NCI-H2081 (cell line): ENCODE data around the gene PSG7.
"Not testable (repeated sequence)": the region's sequence is repeated elsewhere in the genome, so short reads cannot be mapped to it uniquely, and the experiment has no call there.

Experiments
- DNase-seq, 2 experiments: peaks; one replicate each; lab custom pipeline; 2025; lab: John Stamatoyannopoulos, UW

PSG7 gene

DNA sequence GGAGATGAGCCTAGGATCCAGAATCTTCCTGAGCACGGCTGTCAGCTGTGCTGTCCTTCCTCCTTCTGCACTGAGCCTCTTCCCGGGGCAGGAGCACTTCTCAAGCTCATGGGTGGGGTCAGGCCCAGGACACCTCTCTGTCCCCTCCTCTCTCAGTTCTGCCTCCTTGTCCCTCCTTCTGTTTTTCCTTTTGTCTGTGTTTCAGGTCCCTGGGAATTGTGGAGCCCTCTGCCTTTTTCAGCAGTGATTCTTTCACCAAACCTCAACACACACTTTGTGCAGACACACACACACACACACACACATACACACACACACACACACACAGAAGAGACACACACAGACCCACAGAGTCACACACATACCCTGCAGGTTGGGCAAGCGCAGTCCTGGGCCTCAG, at the start of gene PSG7:
PSG7 (minus strand) TSS at position 101 of the 400 bp plus-strand sequence. CDS start 131 bp downstream, outside the sequence.
- not testable (repeated sequence) for DNase-seq

DNA sequence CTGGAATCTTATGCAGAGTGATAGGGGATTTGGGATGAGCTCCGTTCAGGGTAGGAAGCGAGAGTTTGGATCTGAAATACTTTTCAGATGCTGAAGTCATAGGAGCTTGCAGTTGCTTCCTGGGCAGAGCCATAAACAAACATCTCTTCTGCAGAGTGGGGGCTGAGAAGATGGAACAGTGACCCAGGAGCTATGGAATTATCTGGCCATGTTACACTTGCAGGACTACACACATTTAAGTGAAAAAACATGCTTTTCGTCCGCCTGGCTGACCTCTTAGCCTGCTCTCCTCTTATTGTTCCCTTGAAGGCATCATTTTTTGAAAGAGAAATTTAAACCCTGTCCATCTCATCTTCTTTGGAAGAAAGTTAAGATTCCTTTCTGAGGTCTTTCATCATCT, 48.6 kb upstream of the PSG7 start:
- no peak for DNase-seq

DNA sequence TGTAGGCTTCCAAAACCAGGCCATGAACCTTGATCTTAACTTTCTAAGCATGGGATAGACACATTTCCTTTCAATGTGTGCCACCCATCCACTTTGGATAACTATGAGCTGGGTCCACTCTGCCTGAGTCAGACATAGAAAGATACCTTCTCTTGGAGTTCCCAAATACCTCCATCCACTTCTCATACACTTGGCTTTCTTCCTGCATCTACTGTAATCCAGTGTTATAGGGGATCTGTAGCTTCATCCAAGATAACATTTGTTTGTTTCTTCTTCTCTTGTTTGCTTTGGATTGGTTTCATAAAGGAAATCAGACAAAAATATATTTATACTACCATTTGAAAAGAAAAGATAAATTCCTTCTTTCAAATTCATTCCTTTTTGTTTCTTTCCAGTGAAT, 45.1 kb upstream of the PSG7 start:
- DNase-seq: not testable (repeated sequence)

DNA sequence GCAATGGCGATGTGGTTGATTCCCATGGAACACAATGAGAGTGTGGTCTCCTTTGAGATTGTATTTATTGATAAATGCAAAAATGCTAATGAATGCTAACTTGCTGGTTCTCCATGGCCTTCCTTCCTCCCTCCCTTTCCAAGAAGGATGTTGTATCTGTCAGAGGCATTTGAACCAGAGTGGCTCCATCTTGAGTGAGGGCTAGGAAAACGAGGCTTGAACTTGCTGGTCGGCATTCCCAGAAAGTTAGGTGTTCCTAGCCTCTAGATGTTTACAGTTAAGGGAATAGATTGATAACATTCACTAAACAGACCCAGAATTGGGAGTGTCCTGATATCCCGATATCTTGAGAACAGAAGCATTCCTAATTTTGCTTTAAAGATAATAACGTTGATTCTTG, 34.4 kb upstream of the PSG7 start:
- not testable (repeated sequence) for DNase-seq

DNA sequence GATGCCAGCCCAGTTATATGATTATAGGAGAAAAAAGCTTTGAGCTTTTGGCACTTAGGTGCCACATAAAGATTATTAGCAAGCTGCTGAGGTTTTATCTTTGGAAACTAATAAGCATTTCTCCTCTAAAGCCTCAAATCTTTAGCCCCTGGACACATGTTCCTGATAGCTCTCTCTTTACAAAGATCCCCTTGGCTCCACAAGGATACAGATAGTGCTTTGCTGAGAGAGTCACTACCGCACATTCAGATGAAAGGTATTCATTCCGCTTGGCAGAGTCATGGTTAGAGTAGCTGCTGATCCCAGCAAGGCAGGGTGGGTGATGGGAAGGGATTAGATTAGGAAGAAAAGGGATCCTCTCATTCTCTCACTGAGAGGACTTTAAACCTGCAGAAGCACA, 28.2 kb upstream of the PSG7 start:
- no peak for DNase-seq

DNA sequence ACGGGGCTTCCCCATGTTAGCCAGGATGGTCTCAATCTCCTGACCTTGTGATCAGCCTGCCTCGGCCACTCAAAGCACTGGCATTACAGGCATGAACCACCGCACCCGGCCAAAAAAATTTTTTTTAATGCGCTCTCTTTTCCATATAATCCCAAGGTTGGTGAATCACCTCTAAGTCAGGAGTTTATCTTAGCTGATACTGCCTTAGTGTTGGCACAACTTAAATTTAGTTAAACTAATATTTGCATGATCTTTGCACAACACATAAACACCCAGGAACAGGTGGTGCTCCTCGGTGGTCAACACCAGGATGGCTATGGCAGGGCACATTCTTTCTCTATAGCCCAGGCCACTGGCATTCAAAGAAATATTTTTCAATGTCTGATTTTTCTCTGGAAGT, 24.1 kb upstream of the PSG7 start:
- DNase-seq: no peak

DNA sequence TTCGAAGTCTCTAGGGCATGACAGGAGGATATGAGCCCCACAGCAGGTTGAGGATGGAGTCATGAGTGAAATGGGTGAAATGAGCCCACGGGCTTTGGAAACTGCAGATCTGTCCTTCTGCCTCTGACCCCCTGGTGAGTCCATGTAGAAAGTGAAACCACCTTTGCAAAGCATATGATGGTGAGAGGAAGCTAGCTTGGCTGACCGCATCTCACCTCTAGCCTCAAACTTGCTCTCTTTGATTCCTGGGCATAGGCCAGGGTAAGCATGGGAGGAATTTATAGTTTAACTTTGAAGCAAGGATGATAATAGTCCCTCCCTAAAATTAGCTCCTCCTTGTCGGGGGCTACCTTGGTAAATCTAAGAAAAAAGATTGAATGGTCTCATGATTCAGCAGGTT, 15.1 kb upstream of the PSG7 start:
- DNase-seq: not testable (repeated sequence)

DNA sequence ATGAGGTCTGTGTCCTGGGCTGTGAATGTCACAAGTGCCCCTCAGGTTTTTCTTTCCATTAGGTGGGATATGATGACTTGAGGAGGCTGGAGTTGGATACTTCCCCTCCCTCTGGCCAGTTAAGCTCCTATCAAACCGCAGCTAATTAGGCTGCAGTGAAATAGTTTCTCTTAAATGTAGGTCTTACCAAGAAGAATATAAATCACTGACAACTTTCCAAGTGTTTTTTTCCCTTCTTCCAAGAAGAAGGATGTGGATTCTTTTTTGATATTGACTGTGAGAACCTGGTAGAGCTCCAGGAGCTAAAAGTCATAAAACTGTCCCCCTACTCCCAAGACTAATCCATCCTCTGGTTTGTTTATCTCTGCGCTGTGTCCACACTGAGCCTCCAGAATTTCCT, 14.5 kb upstream of the PSG7 start:
- not testable (repeated sequence) for DNase-seq

DNA sequence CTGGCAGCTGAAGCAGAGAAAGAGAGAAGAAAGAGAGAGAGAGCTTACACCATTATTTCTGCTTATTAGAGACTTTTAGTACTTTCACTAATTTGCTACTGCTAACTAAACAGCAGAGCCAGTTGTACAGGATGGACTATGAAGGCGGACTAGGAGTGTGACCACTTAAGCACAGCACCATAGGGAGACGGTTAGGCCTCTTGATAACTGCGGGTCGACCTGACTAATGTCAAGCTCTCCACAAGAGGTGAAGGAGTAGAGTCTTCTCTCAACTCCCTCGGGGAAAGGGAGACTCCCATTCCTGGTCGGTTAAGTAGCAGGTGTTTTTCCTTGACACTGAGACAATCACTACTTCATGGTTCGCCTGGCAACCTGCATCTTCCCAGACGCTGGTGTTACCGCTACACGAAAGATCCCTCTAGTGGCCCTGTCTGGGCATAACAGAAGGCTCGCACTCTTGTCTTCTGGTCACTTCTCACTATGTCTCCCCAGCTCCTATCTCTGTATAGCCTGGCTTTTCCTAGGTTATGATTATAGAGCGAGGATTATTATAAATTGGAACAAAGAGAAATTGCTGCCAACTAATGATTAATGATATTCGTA, 5.3 kb upstream of the PSG7 start:
- no peak for DNase-seq

DNA sequence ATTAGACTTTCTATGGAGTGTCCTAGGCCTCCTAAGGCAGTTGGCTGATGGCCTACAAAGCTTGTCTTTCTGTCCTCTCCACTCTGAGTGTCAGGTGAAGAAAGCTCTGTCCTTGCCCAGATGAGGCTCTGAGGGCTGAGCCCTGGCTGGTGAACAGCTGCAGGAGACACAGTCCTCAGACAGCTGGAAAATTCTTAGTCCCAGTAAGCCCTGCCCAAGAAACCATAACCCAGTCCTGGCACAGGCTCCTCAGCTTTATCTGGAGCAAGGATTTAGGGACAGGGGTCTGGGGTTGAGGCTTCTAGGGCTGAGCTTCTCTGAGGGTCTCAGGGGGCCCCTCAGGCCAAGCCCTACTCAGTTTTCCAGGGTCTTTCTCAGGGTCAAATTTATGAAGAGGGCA, 2.3 kb downstream of the PSG7 start:
- not testable (repeated sequence) for DNase-seq

DNA sequence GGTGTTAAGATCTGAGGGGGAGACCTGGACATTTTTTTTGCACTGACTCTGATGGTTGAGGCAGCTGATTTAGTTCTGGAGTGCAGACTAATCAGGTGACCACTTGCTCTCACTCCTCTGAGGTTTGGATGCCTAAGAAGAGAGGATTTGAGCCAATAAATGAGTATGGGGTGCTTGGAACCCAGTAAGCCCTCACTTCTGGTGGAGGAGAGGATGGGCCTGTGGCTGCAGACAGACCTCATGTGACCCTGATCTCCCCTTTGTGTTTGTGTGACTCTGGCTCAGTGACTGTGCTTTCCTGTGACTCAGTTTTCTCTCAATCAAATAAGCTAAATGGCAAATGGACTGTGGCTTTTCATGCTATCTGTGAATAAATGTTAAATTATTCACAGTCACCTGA, 2.8 kb downstream of the PSG7 start:
- DNase-seq: not testable (repeated sequence)

DNA sequence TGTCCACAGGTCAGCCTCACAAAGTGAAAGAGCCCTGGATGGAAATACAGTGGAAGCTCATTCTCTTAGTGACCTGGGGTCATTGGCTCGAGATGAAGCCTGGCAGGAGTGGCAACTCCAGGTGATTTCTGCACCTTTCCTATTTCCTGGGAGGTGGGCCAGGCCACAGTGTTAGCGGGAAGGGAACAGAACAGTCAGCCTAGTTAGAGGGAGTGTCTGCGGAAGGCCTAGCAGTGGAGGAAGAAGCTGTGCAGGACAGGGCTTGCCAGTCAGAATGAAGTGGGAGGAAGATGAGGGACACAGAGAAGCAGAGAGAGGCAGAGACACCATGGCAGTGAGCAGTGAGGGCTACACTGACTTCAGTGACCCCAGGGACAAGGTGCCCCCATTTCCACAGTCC, 3.6 kb downstream of the PSG7 start:
- not testable (repeated sequence) for DNase-seq

DNA sequence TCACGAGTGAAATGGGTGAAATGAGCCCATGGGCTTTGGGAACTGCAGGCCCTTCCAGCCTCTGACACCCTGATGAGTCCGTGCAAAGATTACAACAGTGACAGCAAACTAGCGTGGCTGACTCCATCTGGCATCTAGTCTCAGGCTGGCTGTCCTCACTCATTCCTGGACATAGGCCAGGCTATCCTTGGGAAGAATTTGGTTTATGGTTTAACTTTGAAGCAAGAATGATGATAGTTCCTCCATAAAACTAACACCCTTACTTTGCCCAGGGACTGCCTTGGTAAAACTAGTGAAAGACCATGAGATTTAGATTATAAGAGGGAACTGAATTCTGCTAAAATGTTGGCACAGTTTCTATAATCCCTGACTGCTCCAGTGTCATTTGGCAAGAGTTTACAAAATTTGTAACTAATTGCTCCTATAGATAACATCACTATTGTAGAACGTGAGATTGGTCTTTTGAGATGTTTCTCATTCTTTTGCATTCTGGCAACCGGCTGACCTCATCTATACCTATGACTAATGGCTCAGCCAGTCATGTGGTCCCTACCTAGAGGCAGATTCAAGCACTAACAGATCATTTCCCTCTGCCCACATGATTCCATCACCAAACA, 4.4 kb downstream of the PSG7 start:
- DNase-seq: not testable (repeated sequence)

DNA sequence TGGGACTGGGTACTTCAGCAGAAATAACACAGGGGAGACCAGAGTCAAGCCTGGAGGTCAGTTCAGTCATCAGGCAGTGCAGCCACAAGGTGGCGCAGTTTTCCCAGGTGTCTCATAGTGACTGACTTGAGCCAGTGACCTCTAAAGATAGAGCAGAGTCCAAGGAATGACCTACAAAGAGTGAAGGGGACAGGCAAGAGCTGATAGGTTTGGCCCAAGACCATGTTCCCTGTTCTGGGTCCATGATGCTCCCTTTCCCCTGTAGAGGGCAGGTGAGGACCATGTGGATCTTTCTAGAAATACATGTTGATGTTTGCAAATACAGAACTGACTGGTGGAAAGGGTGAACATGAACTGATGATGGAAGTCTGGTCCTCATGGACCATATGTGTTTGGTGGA, 6.8 kb downstream of the PSG7 start:
- DNase-seq: not testable (repeated sequence)

DNA sequence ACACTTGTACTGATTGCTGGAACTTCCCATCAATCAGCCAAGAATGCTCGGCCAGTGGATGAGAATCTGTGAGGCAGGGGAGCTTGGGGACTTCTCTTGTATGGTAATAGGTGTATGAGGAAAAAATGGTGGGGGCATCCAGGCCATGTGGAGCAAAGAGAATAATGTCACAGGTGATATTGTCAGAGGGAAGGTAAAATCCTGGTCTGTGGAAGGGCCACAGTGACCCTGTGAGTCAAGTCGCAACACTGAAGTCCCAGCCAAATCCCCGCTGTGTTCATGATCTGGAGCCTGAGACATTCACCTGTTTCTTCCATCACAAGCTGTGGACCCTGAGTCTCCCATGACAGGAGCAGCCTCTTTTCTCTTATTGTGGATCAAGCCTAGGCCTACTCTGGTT, 8.1 kb downstream of the PSG7 start:
- no peak for DNase-seq

DNA sequence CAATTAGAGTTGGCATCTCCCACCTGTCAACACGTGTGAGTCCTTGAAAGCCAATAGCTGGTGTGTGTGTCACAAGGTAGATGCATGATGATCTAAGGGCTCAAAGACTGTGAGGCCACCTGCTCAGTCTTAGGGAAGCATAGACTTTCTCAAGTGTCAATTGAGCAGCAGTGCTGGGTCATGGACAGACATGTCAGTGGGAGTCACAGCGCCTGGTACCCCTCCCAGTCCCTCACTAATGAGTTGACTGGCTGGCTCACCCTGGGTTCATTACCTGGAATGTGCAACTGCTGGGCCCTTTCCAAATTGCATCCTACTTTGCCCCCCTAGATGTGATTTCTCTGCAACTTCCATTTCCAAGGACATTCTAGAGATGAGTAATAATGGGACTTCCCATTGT, 10.2 kb downstream of the PSG7 start:
- no peak for DNase-seq

DNA sequence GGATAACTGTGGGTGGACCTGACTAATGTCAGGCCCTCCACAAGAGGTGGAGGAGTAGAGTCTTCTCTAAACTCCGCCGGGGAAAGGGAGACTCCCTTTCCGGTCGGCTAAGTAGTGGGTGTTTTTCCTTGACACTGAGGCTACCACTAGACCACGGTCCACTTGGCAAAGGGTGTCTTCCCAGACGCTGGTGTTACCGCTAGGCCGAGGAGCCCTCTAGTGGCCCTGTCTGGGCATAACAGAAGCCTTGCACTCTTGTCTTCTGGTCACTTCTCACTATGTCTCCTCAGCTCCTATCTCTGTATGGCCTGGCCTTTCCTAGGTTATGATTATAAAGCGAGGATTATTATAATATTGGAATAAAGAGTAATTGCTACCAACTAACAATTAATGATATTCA, 13.9 kb downstream of the PSG7 start:
- not testable (repeated sequence) for DNase-seq

DNA sequence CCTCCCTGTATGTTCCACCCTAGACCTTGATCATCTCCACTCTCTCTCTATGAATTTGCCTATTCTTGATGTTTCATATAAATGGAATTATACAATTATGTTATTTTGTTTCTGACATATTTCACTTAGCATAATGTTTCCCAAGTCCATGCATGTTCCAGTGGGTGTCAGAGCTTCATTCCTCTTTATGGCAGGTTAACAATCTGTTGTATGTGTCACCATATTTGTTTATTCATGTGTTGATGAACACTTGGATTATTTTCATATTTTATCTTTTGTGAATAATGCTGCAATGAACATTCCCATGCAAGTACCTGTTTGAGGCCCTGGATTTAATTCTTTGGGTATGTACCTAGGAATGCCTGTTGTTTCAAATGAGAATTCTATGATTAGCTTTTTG, 16.0 kb downstream of the PSG7 start:
- DNase-seq: not testable (repeated sequence)

DNA sequence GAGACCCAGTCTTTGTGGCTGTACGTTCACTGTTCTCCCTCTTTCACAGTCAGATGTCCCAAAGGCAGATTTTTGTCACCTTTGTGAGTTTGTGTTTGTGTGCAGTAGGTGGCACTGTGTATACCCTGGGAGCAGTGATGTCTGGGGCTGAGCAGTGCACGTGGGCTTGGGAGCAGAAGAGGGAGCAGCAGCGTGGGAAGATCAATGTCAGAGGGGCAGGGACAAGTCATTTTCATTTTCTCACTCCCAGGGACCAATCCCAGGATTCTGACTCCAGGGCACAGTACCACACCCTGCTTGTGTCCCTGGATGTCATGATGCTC, 17.3 kb downstream of the PSG7 start:
- DNase-seq: no peak

DNA sequence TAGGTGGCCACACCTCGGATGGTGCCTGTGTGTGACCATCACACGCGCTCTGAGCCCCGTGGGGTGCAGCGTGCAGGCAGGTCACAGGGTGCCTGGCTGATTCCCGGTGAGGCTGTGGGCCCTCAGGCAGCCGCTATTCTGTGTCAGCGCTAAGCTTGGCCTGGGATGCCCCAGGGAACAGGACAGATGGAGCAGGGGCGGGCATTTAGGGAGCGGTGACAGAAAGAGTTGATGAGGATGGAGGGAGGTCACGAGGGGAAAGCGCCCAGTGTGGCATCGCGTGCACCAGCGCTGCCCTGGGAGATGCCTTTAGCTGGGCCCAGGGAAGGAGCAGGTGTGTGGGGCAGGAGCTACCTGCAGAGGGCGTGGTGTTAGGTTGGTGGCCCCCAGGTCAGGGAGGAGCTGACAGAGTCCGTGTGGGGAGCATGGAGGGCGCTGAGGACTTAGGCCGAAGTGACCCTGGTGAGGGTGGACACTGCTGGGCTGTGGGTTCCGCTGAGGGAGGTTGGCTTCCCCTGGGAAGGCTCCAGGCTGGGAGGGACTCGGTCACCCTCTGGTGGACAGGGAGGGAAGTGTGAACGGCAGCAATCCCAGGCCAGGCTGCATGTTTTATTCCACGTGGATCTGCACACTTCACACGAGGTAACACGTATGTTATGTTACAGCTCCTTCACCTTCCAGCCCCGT, 17.8 kb downstream of the PSG7 start:
- not testable (repeated sequence) for DNase-seq

DNA sequence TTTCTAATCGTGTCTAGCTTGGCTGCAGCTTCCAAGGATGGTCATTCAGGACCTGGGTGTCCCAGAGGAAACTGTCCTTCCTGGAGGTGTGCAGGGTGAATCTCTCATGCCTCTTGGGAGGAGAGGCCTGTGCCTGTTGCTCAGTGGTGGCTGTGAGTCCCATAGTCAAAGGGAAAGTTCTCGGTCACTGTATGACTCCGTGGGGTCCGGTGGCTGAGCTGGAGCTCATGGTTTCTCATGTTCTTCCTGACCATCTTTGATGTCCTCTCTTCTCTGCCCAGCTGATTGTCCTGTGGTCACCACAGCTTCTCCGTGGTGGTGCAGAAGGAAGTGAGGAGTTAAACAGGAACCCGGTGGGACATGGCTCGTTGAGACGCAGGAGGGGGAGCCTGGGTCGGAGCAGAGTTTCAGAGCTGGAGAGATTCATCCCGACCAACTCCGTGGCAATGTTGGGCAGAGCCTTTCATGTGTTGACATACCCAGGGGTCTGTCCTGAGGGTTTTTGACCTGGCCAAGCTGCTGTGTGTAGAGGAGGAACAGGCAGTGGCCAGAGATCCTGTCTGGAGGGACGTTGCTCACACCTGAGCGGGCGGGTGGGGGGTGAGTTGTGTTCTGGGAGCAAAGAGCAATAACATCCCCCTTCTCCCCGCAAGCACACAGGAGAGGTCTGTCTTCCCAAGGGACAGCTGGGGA, 18.5 kb downstream of the PSG7 start:
- DNase-seq: not testable (repeated sequence)

DNA sequence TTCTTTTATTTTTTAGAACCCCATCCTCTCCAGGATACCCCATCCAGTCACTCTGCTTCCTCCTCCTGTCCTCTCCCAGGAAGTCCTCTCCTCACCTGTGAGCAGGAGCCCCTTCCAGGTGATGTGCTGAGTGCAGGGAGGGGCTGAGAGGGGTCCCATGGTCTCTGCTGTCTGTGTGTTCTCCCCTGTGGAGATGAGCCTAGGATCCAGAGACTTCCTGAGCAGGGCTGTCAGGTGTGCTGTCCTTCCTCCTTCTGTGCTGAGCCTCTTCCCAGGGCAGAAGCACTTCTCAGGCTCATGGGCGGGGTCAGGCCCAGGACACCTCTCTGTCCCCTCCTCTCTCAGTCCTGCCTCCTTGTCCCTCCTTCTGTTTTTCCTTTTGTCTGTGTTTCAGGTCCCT, 19.4 kb downstream of the PSG7 start, which contains the start of gene PSG6:
PSG6 (minus strand) TSS at position 261 of the 400 bp plus-strand sequence; CDS start at position 159, 102 bp downstream.
- DNase-seq: not testable (repeated sequence)

DNA sequence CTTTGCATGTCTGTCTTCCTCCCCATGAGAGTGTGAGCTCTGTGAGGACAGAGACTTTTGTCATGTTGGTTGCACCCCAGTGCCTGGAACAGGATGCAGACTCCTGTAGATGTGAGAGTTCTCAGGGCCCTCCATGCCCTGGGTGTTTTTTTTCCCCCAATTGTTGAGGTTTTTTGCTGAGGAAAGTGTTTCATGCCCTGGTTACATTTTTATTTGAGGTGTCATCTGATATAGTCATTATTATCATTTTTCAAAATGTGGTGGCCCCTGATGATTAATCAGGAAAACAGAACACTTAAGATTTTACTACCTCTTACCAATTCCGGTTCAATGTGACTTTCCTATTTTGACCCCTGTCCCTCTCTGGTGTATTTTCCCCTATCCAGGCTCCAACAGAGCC, 20.1 kb downstream of the PSG7 start:
- DNase-seq: not testable (repeated sequence)
